Transverse colon (tissue), 4 donors: Measurements from ENCODE around the gene FAM110D.

Experiments used
- EP300 ChIP-seq: sonication (generic); formaldehyde crosslinking; IDR thresholded peaks from one replicate; pipeline ENCODE4 v1.6.1; 2017; ENCODE audit warnings: antibody characterized with exemption, low read depth
- POLR2A ChIP-seq: fragments of 450-650 bp; IDR thresholded peaks from one replicate; pipeline ENCODE4 v1.6.1; 2016; ENCODE audit warnings: antibody characterized with exemption, mild to moderate bottlenecking, moderate library complexity
- POLR2AphosphoS5 ChIP-seq, 3 donors: sonication (generic); formaldehyde crosslinking; IDR thresholded peaks; one replicate each; pipeline ENCODE4 v1.6.1; 2016; ENCODE audit warnings: antibody characterized with exemption in 3 of 3
- TF ChIP-seq, protein P1 (sequence below), 5 experiments: fragments of 200-600 bp in 3 of 5; fragments of 450-650 bp in 2 of 5; sonication (generic) in 3 of 5; IDR thresholded peaks; 1 replicate in 2 of 5; 2 replicates in 3 of 5; pipeline ENCODE4 v1.5.1; 2016 to 2017; ENCODE audit warnings: antibody characterized with exemption in 5 of 5, inconsistent platforms in 3 of 5, mild to moderate bottlenecking in 2 of 5, moderate library complexity in 1 of 5

DNA sequence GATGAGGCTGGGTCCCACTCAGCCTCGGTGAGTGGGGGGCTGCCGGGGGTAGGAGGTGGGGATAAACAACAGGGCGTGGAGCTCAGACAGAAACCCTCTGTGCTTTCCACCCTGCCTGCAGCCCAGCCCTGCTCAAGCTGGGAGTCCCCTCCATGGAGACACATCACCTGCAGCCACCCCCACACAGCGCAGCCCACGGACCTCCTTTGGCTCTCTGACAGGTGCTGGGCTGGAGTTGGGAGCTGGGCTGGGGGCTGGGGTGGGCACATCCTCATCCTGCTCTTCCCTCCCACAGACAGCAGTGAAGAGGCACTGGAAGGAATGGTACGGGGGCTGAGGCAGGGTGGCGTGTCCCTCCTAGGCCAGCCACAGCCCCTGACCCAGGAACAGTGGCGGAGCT, 29.6 kb downstream of the FAM110D start:
- TF ChIP-seq, protein P1, sequence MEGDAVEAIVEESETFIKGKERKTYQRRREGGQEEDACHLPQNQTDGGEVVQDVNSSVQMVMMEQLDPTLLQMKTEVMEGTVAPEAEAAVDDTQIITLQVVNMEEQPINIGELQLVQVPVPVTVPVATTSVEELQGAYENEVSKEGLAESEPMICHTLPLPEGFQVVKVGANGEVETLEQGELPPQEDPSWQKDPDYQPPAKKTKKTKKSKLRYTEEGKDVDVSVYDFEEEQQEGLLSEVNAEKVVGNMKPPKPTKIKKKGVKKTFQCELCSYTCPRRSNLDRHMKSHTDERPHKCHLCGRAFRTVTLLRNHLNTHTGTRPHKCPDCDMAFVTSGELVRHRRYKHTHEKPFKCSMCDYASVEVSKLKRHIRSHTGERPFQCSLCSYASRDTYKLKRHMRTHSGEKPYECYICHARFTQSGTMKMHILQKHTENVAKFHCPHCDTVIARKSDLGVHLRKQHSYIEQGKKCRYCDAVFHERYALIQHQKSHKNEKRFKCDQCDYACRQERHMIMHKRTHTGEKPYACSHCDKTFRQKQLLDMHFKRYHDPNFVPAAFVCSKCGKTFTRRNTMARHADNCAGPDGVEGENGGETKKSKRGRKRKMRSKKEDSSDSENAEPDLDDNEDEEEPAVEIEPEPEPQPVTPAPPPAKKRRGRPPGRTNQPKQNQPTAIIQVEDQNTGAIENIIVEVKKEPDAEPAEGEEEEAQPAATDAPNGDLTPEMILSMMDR (IDR thresholded peaks at IDR 0.05): no peak
- TF ChIP-seq EP300 (no peak), POLR2A (no peak), POLR2AphosphoS5 (IDR thresholded peaks at IDR 0.05) (no peak)
